MM.1S (cell line): ENCODE measurements around the gene ERF.

Experiments
- DNase-seq: peaks from one replicate; pipeline ENCODE4 v3.0.0-alpha.2; 2015
- H2AFZ ChIP-seq: fragments of 300-600 bp; sonication (generic); 2 replicates; pipeline ENCODE4 v1.6.0; 2016; ENCODE audit warnings: antibody characterized with exemption, low read length
- H3F3A ChIP-seq: fragments of 300-600 bp; sonication (generic); 2 replicates; pipeline ENCODE4 v1.6.1; 2016; ENCODE audit warnings: mild to moderate bottlenecking, antibody characterized with exemption, low read length, moderate library complexity, mixed read lengths; ENCODE audit not compliant: insufficient read depth
- H3K27ac ChIP-seq: fragments of 300-600 bp; sonication (generic); 2 replicates; pipeline ENCODE4 v1.5.1; 2016; ENCODE audit warnings: mild to moderate bottlenecking, low read length
- H3K27me3 ChIP-seq: fragments of 300-600 bp; sonication (generic); replicated peaks from 2 replicates; pipeline ENCODE4 v1.6.0; 2016; ENCODE audit warnings: low read length; ENCODE audit not compliant: insufficient read depth
- H3K36me3 ChIP-seq: fragments of 300-600 bp; sonication (generic); replicated peaks from 2 replicates; pipeline ENCODE4 v1.6.1; 2016; ENCODE audit warnings: mild to moderate bottlenecking, low read length, mixed read lengths; ENCODE audit not compliant: insufficient read depth
- H3K4me1 ChIP-seq: fragments of 300-600 bp; sonication (generic); 2 replicates; pipeline ENCODE4 v1.6.1; 2016; ENCODE audit warnings: low read length, mixed read lengths
- H3K4me2 ChIP-seq: fragments of 300-600 bp; sonication (generic); 2 replicates; pipeline ENCODE4 v1.6.0; 2016; ENCODE audit warnings: low read depth, low read length
- H3K4me3 ChIP-seq: fragments of 300-600 bp; sonication (generic); 2 replicates; pipeline ENCODE4 v1.5.1; 2016; ENCODE audit warnings: low read length, mixed read lengths
- H3K79me2 ChIP-seq: fragments of 300-600 bp; sonication (generic); 2 replicates; pipeline ENCODE4 v1.6.1; 2016; ENCODE audit warnings: mixed run types, low read length, mixed read lengths
- H3K9ac ChIP-seq: fragments of 300-600 bp; sonication (generic); 2 replicates; pipeline ENCODE4 v1.6.1; 2016; ENCODE audit warnings: low read length, mixed read lengths
- H3K9me2 ChIP-seq: fragments of 300-600 bp; sonication (generic); replicated peaks from 2 replicates; pipeline ENCODE4 v1.6.1; 2016; ENCODE audit warnings: mild to moderate bottlenecking, low read length, mixed read lengths; ENCODE audit not compliant: insufficient read depth
- H3K9me3 ChIP-seq: fragments of 300-600 bp; sonication (generic); replicated peaks from 2 replicates; pipeline ENCODE4 v1.6.1; 2016; ENCODE audit warnings: mild to moderate bottlenecking, low read length, mixed read lengths; ENCODE audit not compliant: insufficient read depth
- H4K20me1 ChIP-seq: fragments of 300-600 bp; sonication (generic); 2 replicates; pipeline ENCODE4 v1.6.1; 2016; ENCODE audit warnings: mild to moderate bottlenecking, low read length, moderate library complexity, mixed read lengths; ENCODE audit not compliant: insufficient read depth
- CTCF ChIP-seq: fragments of 300-600 bp; sonication (generic); IDR thresholded peaks from 2 replicates; pipeline ENCODE4 v1.5.1; 2016; ENCODE audit warnings: antibody characterized with exemption, low read length, mixed read lengths
- EZH2 ChIP-seq: fragments of 300-600 bp; sonication (generic); optimal IDR thresholded peaks from 2 replicates; pipeline ENCODE3; 2017; ENCODE audit warnings: low read depth, mild to moderate bottlenecking, antibody characterized with exemption, low read length, mixed read lengths
- EZH2phosphoT487 ChIP-seq: fragments of 300-600 bp; sonication (generic); IDR thresholded peaks from 2 replicates; pipeline ENCODE4 v1.6.1; 2018; ENCODE audit warnings: antibody characterized with exemption, low read length

Gene ERF

GRCh38 chr19:42229301-42229854 is 25.6 kb downstream of the ERF start:
- no peaks in the 10 kb centered on the region for H3K9me2 ChIP-seq
- no peak overlapping the region for H3K9ac ChIP-seq
- no peaks in the 10 kb centered on the region for H4K20me1 ChIP-seq
- no peaks in the 10 kb centered on the region for H3F3A ChIP-seq
- no peak overlapping the region for H3K4me3 ChIP-seq
- peaks cover 47% of the 10 kb centered on the region for H3K79me2 ChIP-seq
- no peaks in the 10 kb centered on the region for H3K4me1 ChIP-seq
- H3K27ac ChIP-seq, result no peak overlapping the region
- H2AFZ ChIP-seq, result no peak overlapping the region
- no peak overlapping the region for H3K4me2 ChIP-seq
- no peak for TF ChIP-seq EZH2phosphoT487
- no peak for TF ChIP-seq CTCF
- TF ChIP-seq EZH2, result no peak
- no peaks in the 10 kb centered on the region for H3K9me3 ChIP-seq
- H3K36me3 ChIP-seq, result no peaks in the 10 kb centered on the region; the same call in 1 of the 2 replicates
- H3K27me3 ChIP-seq, result no peaks in the 10 kb centered on the region
- no peak for DNase-seq

GRCh38 chr19:42228641-42229040 is 26.3 kb downstream of the ERF start:
- Histone ChIP-seq H3K27ac (no peak overlapping the region), H3K9me2 (no peaks in the 10 kb centered on the region), H3K4me1 (no peaks in the 10 kb centered on the region), H3K4me3 (no peak overlapping the region), H3K27me3 (no peaks in the 10 kb centered on the region), H4K20me1 (no peaks in the 10 kb centered on the region), H3F3A (no peaks in the 10 kb centered on the region), H3K36me3 (no peaks in the 10 kb centered on the region; the same call in 1 of the 2 replicates), H3K9me3 (no peaks in the 10 kb centered on the region), H3K79me2 (peaks cover 50% of the 10 kb centered on the region), H3K4me2 (no peak overlapping the region), H2AFZ (no peak overlapping the region), H3K9ac (no peak overlapping the region)
- DNase-seq, result no peak
- TF ChIP-seq EZH2phosphoT487, result no peak
- TF ChIP-seq CTCF, result no peak
- TF ChIP-seq EZH2, result no peak

DNA sequence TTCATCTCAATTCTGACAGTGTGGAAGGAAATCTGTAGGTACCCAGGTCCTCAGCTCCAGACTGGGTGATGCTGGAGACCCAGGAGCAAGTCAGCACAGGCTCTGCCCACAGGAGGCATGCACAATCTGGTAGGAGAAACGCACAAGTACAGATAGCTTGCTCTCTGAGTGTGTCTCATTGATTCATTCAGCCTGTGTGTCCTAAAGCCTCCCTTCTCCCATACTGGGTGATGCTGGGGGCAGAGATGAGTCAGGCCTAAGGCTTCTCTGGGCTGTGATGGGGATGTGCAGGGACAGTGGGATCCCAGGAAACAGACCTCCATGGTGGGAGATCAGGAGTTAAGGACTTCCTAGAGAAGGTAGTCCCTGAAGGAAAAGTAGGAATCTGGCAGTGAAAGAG is 28.0 kb downstream of the ERF start:
- Histone ChIP-seq H3F3A (no peaks in the 10 kb centered on the region), H3K4me3 (no peak overlapping the region), H3K27me3 (no peaks in the 10 kb centered on the region), H3K4me1 (no peaks in the 10 kb centered on the region), H3K4me2 (no peak overlapping the region), H3K9me3 (no peaks in the 10 kb centered on the region), H4K20me1 (no peaks in the 10 kb centered on the region), H3K79me2 (peaks cover 63% of the 10 kb centered on the region), H3K27ac (no peak overlapping the region), H3K36me3 (no peaks in the 10 kb centered on the region; the same call in 1 of the 2 replicates), H3K9me2 (no peaks in the 10 kb centered on the region), H2AFZ (no peak overlapping the region), H3K9ac (no peak overlapping the region)
- TF ChIP-seq CTCF (no peak), EZH2phosphoT487 (no peak), EZH2 (no peak)
- no peak for DNase-seq
